ACHN (cell line): ENCODE measurements around the gene TVP23C.
"Not testable (repeated sequence)": the region's sequence is repeated elsewhere in the genome, so short reads cannot be mapped to it uniquely, and the experiment has no call there.

ENCODE experiments used
- DNase-seq: peaks from one replicate; pipeline ENCODE4 v3.0.0-alpha.2; 2015
- in situ Hi-C: cut with HindIII; loops from 2 replicates; pipeline ENCODE4 v1.10.0; 2017; ENCODE audit warnings: low sequenced_read_pairs, low pct_ligation_motif_present, low pct_unique_long_range_greater_than_20kb

The TVP23C gene

GRCh38 chr17:15563375-15563857, at the start of gene TVP23C:
TSS of gene TVP23C (minus strand) at chr17:15563483. CDS start at chr17:15563448, 35 bp downstream.
- in situ Hi-C loops = not testable (repeated sequence)
- peak; percentile 79 for DNase-seq

DNA sequence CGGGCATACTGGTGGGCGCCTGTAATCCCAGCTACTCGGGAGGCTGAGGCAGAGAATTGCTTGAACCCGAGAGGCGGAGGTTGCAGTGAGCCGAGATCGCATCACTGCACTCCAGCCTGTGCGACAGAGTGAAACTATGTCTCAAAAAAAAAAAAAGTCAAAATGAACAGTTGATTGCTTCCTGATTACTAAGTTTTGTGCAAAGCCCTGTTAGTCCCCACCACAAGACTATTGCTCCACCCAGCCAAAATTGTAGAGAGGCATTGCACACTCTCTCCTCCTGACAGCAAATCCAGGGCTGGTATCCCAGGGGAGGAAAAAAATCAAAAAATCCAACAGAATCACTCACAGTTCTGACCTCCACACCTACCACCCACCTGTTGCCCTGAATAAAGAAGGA, 29.7 kb upstream of the TVP23C start:
- in situ Hi-C loops, DNase-seq: not testable (repeated sequence)

GRCh38 chr17:15591986-15592385, 28.7 kb upstream of the TVP23C start:
- DNase-seq, in situ Hi-C loops: not testable (repeated sequence)

DNA sequence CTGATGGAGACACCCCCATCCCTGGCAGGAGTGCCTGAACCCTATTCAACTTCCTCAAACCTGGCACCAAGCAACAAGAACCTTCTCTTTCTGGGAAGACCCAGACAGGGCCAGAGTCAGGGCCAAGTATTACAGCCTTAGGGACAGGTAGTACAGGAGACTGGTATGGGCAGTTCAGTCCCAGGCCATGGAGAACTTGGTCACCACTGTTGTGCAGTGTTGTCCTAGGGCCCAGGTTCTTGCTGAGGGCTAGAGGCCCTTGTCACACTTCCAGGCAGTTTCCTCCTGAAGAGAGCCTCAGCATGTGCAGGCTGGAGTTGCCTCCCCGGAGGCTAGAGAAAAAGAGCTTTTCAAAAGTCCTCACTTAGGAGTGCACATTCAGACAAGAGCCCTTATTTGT, 27.6 kb upstream of the TVP23C start:
- DNase-seq, in situ Hi-C loops: not testable (repeated sequence)

- in situ Hi-C loops, DNase-seq: not testable (repeated sequence)
Measured at GRCh38 chr17:15589544-15590536, 26.6 kb upstream of the TVP23C start.

GRCh38 chr17:15588017-15588416, 24.7 kb upstream of the TVP23C start:
- in situ Hi-C loops, DNase-seq: not testable (repeated sequence)

DNA sequence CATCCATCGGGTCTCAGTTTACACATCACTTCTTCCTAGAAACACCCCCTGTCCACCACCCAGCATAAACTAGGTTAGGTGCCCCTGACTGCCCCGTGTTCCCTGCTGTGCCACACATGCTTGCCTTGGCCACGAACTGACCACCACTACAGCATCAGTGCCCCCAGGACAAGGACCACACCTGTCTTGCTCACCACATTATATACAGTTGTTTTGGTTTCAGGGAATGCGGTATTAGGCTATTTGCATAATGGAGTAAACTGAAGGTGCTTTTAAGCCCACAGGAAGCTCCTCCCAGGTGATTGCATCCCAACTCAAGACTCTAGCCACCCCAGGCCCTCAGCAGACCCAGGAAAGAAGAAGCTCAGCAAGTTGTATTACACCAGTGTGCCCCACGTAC, 20.0 kb upstream of the TVP23C start:
- in situ Hi-C loops, DNase-seq: not testable (repeated sequence)

- DNase-seq, in situ Hi-C loops: not testable (repeated sequence)
Measured at GRCh38 chr17:15581462-15581861, 18.2 kb upstream of the TVP23C start.

DNA sequence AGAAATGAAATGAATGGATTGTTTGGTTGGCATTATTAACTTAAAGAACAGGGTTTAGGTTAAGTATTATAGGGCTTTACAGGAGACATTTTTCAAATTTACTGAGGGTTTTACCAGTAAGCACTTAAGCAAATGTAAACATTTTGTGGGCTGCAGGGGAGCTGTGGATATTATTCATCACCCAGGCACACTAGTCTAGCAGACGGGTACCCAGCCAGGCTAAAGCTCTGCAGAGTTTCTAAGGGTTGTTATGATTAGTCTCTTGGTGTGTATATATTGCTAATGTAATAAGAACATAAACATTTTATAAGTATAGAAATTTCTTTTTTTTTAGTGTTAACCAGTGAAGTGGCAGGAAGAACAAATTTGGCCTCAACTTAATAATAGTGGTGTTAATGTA, 13.6 kb upstream of the TVP23C start:
- in situ Hi-C loops, DNase-seq: not testable (repeated sequence)

GRCh38 chr17:15574660-15575059, 11.4 kb upstream of the TVP23C start:
- in situ Hi-C loops = not testable (repeated sequence)

GRCh38 chr17:15573870-15574269, 10.6 kb upstream of the TVP23C start:
- DNase-seq, in situ Hi-C loops: not testable (repeated sequence)

More at GRCh38 chr17:15574660-15575059, 11.4 kb upstream of the TVP23C start:
- DNase-seq = not testable (repeated sequence)

- DNase-seq, in situ Hi-C loops: not testable (repeated sequence)
Measured at GRCh38 chr17:15562613-15563374, 489 bp downstream of the TVP23C start.

DNA sequence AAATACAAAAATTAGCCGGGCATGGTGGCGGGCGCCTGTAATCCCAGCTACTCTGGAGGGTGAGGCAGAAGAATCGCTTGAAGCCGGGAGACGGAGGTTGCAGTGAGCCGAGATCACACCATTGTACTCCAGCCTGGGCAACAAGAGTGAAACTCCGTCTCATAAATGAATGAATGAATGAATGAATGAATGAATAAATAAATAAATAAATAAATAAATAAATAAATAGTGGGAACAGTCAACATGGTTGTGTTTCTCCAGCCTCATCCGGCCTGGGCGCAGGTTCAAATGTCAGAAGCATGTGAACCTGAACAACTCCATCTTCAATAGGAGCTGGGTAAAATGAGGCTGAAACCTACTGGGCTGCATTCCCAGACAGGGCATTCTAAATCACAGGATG, 1.8 kb downstream of the TVP23C start:
- DNase-seq, in situ Hi-C loops: not testable (repeated sequence)

- DNase-seq, in situ Hi-C loops: not testable (repeated sequence)
Measured at GRCh38 chr17:15558403-15559105, 4.7 kb downstream of the TVP23C start.

- DNase-seq, in situ Hi-C loops: not testable (repeated sequence)
Measured at GRCh38 chr17:15557334-15557832, 5.9 kb downstream of the TVP23C start.

DNA sequence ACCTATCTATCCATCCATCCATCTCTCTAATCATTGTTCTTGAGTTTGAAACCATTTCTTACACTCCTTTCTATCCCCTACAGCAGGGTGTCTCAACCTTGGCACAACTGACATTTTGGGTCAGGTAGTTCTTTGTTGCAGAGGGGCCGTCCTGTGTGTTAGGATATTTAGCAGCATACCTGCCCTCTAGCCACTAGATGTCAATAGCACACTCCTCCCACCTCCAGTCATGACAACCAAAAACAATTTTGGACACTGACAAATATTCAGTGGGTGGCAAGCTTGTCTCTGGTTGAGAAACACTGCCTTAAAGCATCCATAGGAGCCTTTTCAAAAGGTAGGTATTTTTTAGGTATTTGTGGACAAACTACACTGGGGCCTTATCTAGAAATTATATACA, 10.4 kb downstream of the TVP23C start:
- in situ Hi-C loops, DNase-seq: not testable (repeated sequence)

DNA sequence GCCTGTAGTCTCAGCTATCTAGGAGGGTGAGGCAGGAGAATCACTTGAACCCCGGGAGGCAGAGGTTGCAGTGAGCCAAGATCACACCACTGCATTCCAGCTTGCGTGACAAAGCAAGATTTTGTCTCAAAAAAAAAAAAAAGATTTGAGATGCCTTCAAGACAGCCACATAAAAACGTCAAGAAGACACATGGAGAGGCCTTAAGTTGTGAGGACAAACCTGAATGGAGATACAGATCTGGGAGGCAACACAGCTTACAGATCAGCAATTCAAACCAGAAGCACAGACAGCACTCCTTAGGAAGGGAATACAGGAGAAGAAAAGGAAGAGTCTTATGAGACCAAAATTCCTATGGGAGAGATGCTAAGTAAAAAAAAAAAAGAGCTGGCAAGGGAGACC, 13.7 kb downstream of the TVP23C start:
- in situ Hi-C loops, DNase-seq: not testable (repeated sequence)

DNA sequence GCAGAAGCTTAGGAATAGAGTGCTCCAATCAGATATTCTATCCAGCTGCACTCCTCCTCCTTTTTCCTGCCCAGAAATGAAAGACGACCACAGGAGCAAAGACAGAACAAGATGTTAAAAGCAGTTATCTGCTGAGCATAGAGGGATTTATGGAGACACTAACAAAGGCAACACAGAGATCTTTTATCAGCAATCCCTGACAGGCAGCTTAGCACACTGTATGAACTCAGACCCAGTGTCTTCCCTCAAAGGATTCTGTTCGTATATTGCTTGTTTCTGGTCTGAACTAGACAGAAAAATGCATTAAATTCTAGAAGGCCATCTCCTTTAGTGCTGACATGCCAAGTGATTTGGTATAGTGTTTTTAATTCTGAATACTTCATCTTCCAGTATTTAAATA, 16.7 kb downstream of the TVP23C start:
- DNase-seq, in situ Hi-C loops: not testable (repeated sequence)
